WTC11 (cell line): Measurements from ENCODE around the gene FITM1.

Experiments used
- IRF2 ChIP-seq: sonication (generic); formaldehyde crosslinking; IDR thresholded peaks from 2 replicates; pipeline ENCODE4 v1.8.0; 2022; ENCODE audit warnings: low read depth, missing genetic modification reagents, borderline replicate concordance
- JUN ChIP-seq: sonication (generic); formaldehyde crosslinking; IDR thresholded peaks from 2 replicates; pipeline ENCODE4 v1.8.0; 2023; ENCODE audit warnings: mild to moderate bottlenecking, missing genetic modification reagents
- SP1 ChIP-seq: sonication (generic); formaldehyde crosslinking; conservative IDR thresholded peaks from 2 replicates; pipeline ENCODE4 v1.8.1; 2022; ENCODE audit warnings: missing genetic modification reagents
- TCF7 ChIP-seq: sonication (generic); formaldehyde crosslinking; IDR thresholded peaks from 2 replicates; pipeline ENCODE4 v1.8.0; 2022; ENCODE audit warnings: mild to moderate bottlenecking, low read depth, missing genetic modification reagents, moderate library complexity
- TF ChIP-seq, protein P1 (sequence below): fragments of 200-600 bp; IDR thresholded peaks from 2 replicates; pipeline ENCODE4 v1.8.0; 2022; ENCODE audit warnings: antibody characterized with exemption
- TF ChIP-seq, protein P2 (sequence below): sonication (generic); formaldehyde crosslinking; IDR thresholded peaks from 2 replicates; pipeline ENCODE4 v1.8.0; 2022; ENCODE audit warnings: missing genetic modification reagents

DNA sequence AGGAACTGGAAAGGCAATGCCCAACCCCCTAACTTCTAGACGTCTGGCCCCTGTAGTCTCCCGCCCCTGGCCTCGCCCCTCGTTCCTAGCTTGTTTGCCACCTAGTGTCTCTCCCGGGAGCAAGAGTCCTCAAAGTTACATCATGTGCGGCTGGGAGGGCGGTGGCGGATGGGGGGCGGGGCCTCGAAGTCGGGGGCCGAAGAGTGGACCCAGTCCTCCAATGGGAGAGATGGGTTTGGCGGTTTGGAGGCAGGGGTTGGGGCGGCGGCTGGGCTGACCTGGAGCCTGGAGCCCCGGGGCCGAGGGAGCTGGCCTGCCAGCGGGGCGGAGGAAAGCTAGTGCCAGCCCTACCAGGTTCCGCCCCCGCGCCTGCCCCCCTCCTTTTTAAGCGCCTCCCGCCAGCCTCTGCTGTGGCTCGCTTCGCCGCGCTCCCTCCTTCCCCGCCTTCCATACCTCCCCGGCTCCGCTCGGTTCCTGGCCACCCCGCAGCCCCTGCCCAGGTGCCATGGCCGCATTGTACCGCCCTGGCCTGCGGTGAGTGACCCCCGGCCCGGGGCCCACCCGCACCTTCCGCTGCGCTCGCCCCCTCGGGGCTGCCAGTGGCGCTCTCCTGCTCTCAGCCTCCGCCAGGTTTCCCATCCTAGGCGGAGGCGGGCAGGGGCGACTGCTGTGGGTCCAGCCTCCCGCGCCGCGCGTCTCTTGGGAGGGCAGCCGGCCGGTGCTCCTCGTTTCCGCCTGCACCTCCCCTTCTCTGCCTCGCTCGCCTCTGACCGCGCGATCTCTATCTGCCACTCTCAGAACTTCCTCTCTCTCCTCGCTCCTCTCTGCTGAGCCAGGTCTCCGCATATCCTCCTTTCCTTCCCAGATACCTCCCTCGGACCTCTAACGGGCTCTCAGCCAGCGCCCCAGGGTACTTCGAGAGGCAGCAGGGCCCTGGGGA is 36.3 kb upstream of the FITM1 start, which contains the start of gene PCK2:
- TF ChIP-seq, protein P1, sequence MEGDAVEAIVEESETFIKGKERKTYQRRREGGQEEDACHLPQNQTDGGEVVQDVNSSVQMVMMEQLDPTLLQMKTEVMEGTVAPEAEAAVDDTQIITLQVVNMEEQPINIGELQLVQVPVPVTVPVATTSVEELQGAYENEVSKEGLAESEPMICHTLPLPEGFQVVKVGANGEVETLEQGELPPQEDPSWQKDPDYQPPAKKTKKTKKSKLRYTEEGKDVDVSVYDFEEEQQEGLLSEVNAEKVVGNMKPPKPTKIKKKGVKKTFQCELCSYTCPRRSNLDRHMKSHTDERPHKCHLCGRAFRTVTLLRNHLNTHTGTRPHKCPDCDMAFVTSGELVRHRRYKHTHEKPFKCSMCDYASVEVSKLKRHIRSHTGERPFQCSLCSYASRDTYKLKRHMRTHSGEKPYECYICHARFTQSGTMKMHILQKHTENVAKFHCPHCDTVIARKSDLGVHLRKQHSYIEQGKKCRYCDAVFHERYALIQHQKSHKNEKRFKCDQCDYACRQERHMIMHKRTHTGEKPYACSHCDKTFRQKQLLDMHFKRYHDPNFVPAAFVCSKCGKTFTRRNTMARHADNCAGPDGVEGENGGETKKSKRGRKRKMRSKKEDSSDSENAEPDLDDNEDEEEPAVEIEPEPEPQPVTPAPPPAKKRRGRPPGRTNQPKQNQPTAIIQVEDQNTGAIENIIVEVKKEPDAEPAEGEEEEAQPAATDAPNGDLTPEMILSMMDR, result no peak
- TF ChIP-seq JUN (CRISPR knock-in tag) (no peak), SP1 (CRISPR knock-in tag) (peak; percentile 84; the same call in 1 of the 2 replicates), IRF2 (CRISPR knock-in tag) (no peak), TCF7 (CRISPR knock-in tag) (peak; percentile 86)
- TF ChIP-seq, protein P2, sequence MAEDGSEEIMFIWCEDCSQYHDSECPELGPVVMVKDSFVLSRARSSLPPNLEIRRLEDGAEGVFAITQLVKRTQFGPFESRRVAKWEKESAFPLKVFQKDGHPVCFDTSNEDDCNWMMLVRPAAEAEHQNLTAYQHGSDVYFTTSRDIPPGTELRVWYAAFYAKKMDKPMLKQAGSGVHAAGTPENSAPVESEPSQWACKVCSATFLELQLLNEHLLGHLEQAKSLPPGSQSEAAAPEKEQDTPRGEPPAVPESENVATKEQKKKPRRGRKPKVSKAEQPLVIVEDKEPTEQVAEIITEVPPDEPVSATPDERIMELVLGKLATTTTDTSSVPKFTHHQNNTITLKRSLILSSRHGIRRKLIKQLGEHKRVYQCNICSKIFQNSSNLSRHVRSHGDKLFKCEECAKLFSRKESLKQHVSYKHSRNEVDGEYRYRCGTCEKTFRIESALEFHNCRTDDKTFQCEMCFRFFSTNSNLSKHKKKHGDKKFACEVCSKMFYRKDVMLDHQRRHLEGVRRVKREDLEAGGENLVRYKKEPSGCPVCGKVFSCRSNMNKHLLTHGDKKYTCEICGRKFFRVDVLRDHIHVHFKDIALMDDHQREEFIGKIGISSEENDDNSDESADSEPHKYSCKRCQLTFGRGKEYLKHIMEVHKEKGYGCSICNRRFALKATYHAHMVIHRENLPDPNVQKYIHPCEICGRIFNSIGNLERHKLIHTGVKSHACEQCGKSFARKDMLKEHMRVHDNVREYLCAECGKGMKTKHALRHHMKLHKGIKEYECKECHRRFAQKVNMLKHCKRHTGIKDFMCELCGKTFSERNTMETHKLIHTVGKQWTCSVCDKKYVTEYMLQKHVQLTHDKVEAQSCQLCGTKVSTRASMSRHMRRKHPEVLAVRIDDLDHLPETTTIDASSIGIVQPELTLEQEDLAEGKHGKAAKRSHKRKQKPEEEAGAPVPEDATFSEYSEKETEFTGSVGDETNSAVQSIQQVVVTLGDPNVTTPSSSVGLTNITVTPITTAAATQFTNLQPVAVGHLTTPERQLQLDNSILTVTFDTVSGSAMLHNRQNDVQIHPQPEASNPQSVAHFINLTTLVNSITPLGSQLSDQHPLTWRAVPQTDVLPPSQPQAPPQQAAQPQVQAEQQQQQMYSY (CRISPR knock-in tag), result peak; percentile 85; the same call in 1 of the 2 replicates
